WTC11 (cell line): ENCODE measurements around the gene DSTYK. TPM values are rescaled to one million over a fixed set of nuclear protein-coding genes. Genes with fewer than 3 reads are reported as not detected.
A peak's percentile ranks its signal among the peaks of the same experiment; 100 is the strongest.

ENCODE experiments used
- ATAC-seq: fragments of 200-7000 bp; cut with Tn5 transposase; 2 replicates; pipeline ENCODE4 v1.10.0; 2021; ENCODE audit warnings: mild to moderate bottlenecking, moderate library complexity
- CTCF ChIA-PET: fragments of 300-600 bp; sonication (Branson Sonifier 250); formaldehyde crosslinking; loops from one replicate; lab custom pipeline; 2021; ENCODE audit warnings: antibody characterized with exemption; lab: Charles Lee
- POLR2A ChIA-PET: fragments of 350-600 bp; sonication (Branson Sonifier 250); formaldehyde crosslinking; loops from one replicate; lab custom pipeline; 2021; ENCODE audit warnings: antibody characterized with exemption; lab: Charles Lee
- DNase-seq: peaks from one replicate; pipeline ENCODE4 v3.0.0; 2021; ENCODE audit warnings: low spot score
- H3K27ac Mint-ChIP-seq: 2 replicates; pipeline ENCODE4 v1.8.0; 2021; ENCODE audit warnings: mixed read lengths
- H3K27me3 Mint-ChIP-seq: 2 replicates; pipeline ENCODE4 v1.8.0; 2021; ENCODE audit warnings: low read depth, mild to moderate bottlenecking, moderate library complexity, mixed read lengths
- H3K36me3 Mint-ChIP-seq: 2 replicates; pipeline ENCODE4 v1.8.0; 2021; ENCODE audit warnings: mixed read lengths
- H3K4me1 Mint-ChIP-seq: 2 replicates; pipeline ENCODE4 v1.8.0; 2022; ENCODE audit warnings: mixed read lengths
- H3K4me3 Mint-ChIP-seq: 2 replicates; pipeline ENCODE4 v1.8.0; 2021; ENCODE audit warnings: mild to moderate bottlenecking, moderate library complexity, mixed read lengths
- H3K9me3 Mint-ChIP-seq: 2 replicates; pipeline ENCODE4 v1.8.0; 2021; ENCODE audit warnings: mixed read lengths
- ETV6 ChIP-seq: sonication (generic); formaldehyde crosslinking; IDR thresholded peaks from 2 replicates; pipeline ENCODE4 v1.8.1; 2022; ENCODE audit warnings: mild to moderate bottlenecking, missing genetic modification reagents
- FOXJ3 ChIP-seq: sonication (generic); formaldehyde crosslinking; IDR thresholded peaks from 2 replicates; pipeline ENCODE4 v1.9.0; 2021; ENCODE audit warnings: missing genetic modification reagents, mild to moderate bottlenecking, borderline replicate concordance
- HMGA2 ChIP-seq: fragments of 250-450 bp; sonication (Bioruptor Pico); IDR thresholded peaks from 2 replicates; pipeline ENCODE4 v1.4.0; 2021; ENCODE audit warnings: mild to moderate bottlenecking, moderate library complexity
- JAZF1 ChIP-seq: fragments of 250-450 bp; sonication (Bioruptor Pico); IDR thresholded peaks from 2 replicates; pipeline ENCODE4 v1.9.0; 2021; ENCODE audit warnings: moderate library complexity, mild to moderate bottlenecking, inconsistent platforms
- JUN ChIP-seq: sonication (generic); formaldehyde crosslinking; IDR thresholded peaks from 2 replicates; pipeline ENCODE4 v1.8.0; 2023; ENCODE audit warnings: mild to moderate bottlenecking, missing genetic modification reagents
- KAT7 ChIP-seq: sonication (generic); formaldehyde crosslinking; IDR thresholded peaks from 2 replicates; pipeline ENCODE4 v1.8.1; 2023; ENCODE audit warnings: missing genetic modification reagents, mild to moderate bottlenecking, borderline replicate concordance
- MXD4 ChIP-seq: fragments of 250-450 bp; sonication (Bioruptor Pico); IDR thresholded peaks from 2 replicates; pipeline ENCODE4 v1.8.0; 2021; ENCODE audit warnings: mild to moderate bottlenecking, moderate library complexity, borderline replicate concordance
- NR3C1 ChIP-seq: sonication (generic); formaldehyde crosslinking; conservative IDR thresholded peaks from 2 replicates; pipeline ENCODE4 v1.8.1; 2023; ENCODE audit warnings: low read depth, mild to moderate bottlenecking, missing genetic modification reagents
- SOX15 ChIP-seq: fragments of 250-450 bp; sonication (Bioruptor Pico); IDR thresholded peaks from 2 replicates; pipeline ENCODE4 v1.9.0; 2021; ENCODE audit warnings: mild to moderate bottlenecking
- ZNF138 ChIP-seq: sonication (generic); formaldehyde crosslinking; conservative IDR thresholded peaks from 2 replicates; pipeline ENCODE4 v1.8.1; 2022; ENCODE audit warnings: mild to moderate bottlenecking, moderate library complexity, missing genetic modification reagents
- total RNA-seq: library from RNA; stranded (reverse); gene quantifications from 3 replicates; pipeline ENCODE4 v1.2.3, GENCODE V29; 2021
- TF ChIP-seq, protein P1 (sequence below): fragments of 250-450 bp; sonication (Bioruptor Pico); IDR thresholded peaks from 2 replicates; pipeline ENCODE4 v1.9.0; 2021; ENCODE audit warnings: moderate library complexity, mild to moderate bottlenecking, inconsistent platforms, borderline replicate concordance
- TF ChIP-seq, protein P2 (sequence below): sonication (generic); formaldehyde crosslinking; conservative IDR thresholded peaks from 2 replicates; pipeline ENCODE4 v1.8.1; 2023; ENCODE audit warnings: mild to moderate bottlenecking, low read depth, missing genetic modification reagents, moderate library complexity
- TF ChIP-seq, protein P3 (sequence below): sonication (generic); formaldehyde crosslinking; IDR thresholded peaks from 2 replicates; pipeline ENCODE4 v1.8.1; 2023; ENCODE audit warnings: mild to moderate bottlenecking, missing genetic modification reagents, moderate library complexity
- TF ChIP-seq, protein P4 (sequence below): sonication (generic); formaldehyde crosslinking; IDR thresholded peaks from 2 replicates; pipeline ENCODE4 v1.8.1; 2022; ENCODE audit warnings: mild to moderate bottlenecking, moderate library complexity, missing genetic modification reagents
- TF ChIP-seq, protein P5 (sequence below): sonication (generic); formaldehyde crosslinking; IDR thresholded peaks from 2 replicates; pipeline ENCODE4 v1.8.0; 2023; ENCODE audit warnings: missing genetic modification reagents, mild to moderate bottlenecking, borderline replicate concordance
- TF ChIP-seq, protein P6 (sequence below): sonication (generic); formaldehyde crosslinking; IDR thresholded peaks from 2 replicates; pipeline ENCODE4 v1.8.1; 2023; ENCODE audit warnings: mild to moderate bottlenecking, missing genetic modification reagents, borderline replicate concordance

Gene DSTYK
- total RNA-seq, 1 experiment from 2014 or later, result 11.6 TPM

DNA sequence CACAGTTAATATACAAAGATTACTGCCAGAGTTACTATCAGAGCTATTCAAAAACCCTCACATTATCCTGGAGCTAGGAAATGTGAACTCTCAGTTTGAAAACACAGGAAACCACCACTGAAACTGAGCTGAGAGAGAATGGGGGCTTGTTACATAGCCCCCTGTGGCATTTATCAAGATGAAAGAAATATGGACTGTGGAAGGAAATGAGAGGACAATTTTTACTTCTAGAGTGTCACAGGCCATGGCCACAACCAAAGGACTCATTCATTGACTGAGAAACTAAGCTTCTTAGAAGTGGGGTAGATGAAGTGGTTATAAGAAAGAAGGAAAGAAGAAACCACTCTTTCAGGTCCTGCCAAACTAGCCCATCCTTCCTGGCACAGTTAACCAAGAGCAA, 25.3 kb downstream of the DSTYK start:
- TF ChIP-seq NR3C1 (CRISPR knock-in tag), result no peak
- TF ChIP-seq ETV6 (CRISPR knock-in tag), result no peak
- TF ChIP-seq, protein P1, sequence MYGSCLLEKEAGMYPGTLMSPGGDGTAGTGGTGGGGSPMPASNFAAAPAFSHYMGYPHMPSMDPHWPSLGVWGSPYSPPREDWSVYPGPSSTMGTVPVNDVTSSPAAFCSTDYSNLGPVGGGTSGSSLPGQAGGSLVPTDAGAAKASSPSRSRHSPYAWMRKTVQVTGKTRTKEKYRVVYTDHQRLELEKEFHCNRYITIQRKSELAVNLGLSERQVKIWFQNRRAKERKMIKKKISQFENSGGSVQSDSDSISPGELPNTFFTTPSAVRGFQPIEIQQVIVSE (CRISPR knock-in tag), result no peak
- no peak for TF ChIP-seq ZNF138 (CRISPR knock-in tag)
- TF ChIP-seq, protein P2, sequence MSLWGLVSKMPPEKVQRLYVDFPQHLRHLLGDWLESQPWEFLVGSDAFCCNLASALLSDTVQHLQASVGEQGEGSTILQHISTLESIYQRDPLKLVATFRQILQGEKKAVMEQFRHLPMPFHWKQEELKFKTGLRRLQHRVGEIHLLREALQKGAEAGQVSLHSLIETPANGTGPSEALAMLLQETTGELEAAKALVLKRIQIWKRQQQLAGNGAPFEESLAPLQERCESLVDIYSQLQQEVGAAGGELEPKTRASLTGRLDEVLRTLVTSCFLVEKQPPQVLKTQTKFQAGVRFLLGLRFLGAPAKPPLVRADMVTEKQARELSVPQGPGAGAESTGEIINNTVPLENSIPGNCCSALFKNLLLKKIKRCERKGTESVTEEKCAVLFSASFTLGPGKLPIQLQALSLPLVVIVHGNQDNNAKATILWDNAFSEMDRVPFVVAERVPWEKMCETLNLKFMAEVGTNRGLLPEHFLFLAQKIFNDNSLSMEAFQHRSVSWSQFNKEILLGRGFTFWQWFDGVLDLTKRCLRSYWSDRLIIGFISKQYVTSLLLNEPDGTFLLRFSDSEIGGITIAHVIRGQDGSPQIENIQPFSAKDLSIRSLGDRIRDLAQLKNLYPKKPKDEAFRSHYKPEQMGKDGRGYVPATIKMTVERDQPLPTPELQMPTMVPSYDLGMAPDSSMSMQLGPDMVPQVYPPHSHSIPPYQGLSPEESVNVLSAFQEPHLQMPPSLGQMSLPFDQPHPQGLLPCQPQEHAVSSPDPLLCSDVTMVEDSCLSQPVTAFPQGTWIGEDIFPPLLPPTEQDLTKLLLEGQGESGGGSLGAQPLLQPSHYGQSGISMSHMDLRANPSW, result no peak
- ATAC-seq (no peak), DNase-seq (no peak)
- no peaks in the 10 kb centered on the region for H3K9me3 Mint-ChIP-seq
- no peak overlapping the region for H3K27ac Mint-ChIP-seq
- no peak overlapping the region for H3K4me3 Mint-ChIP-seq
- H3K36me3 Mint-ChIP-seq, result peaks cover 9% of the 10 kb centered on the region; the same call in 1 of the 2 replicates
- H3K4me1 Mint-ChIP-seq, result peaks cover 47% of the 10 kb centered on the region
- CTCF ChIA-PET, result no interaction called here
- H3K27me3 Mint-ChIP-seq, result no peaks in the 10 kb centered on the region
- POLR2A ChIA-PET, result interaction anchor here (0.6 kb wide), 1 partner anchor 186 kb away, joined by 3 read pairs; no protein-coding TSS in a partner anchor

DNA sequence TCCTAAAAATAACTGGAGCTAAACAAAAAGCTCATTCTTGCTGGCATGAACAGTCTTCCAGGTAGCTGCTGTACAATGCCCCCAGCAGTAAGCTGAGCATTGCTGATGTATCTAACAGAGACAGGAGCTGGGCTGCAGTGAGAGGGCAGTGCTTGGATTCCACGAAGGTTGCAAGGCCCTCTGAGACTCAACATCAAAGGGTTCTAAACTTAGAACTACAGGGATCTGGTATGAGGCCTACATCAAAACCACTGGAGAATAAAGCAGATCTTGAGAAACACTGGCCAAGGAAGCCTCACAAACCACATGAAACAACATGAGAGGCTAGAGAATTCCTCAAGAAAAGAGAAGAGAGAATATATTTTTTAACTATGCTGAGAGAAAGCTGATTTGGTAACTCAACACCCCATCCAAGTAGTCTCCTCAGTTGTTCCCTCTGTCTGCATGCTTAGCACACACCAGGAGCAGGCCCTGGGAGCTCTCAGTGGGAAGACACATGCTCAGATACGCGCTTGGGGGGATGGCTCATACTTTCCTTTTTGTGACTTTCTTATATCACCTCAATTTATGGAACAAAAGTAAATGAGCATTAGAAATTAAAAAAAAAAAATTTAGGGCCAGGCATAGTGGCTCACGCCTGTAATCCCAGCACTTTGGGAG, 27.7 kb downstream of the DSTYK start:
- ATAC-seq (no peak), DNase-seq (no peak)
- Mint-ChIP-seq H3K36me3 (peaks cover 9% of the 10 kb centered on the region; the same call in 1 of the 2 replicates), H3K4me3 (no peak overlapping the region), H3K9me3 (no peaks in the 10 kb centered on the region), H3K4me1 (peaks cover 24% of the 10 kb centered on the region), H3K27ac (peak overlapping the region; percentile 84), H3K27me3 (no peaks in the 10 kb centered on the region)
- TF ChIP-seq, protein P3, sequence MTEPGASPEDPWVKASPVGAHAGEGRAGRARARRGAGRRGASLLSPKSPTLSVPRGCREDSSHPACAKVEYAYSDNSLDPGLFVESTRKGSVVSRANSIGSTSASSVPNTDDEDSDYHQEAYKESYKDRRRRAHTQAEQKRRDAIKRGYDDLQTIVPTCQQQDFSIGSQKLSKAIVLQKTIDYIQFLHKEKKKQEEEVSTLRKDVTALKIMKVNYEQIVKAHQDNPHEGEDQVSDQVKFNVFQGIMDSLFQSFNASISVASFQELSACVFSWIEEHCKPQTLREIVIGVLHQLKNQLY (CRISPR knock-in tag), result no peak
- TF ChIP-seq JAZF1 (no peak), MXD4 (CRISPR knock-in tag) (no peak), ZNF138 (CRISPR knock-in tag) (no peak), SOX15 (no peak)
- CTCF ChIA-PET, result interaction anchor here (1.0 to 1.1 kb wide), 2 partner anchors 8 to 43 kb away, joined by 3 to 4 read pairs; no protein-coding TSS in a partner anchor
- POLR2A ChIA-PET, result no interaction called here

DNA sequence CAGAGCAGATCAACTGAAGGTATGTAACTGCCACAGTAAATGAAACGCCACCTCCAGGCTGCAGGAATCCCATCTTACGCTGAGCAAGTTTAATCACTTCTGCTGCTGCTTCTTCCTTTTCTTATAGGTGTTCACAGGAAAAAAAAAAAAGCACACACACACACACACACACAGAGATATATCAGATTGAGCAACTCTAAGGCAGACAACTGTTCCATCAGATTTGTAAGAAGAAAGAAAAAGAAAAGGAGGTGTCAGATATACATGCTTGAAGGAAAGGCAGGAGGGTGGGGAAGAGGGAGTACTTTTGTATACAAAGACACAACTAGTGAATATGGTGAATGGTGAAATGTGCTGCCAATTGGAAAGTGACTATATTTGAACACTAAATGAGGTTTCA, 28.6 kb downstream of the DSTYK start:
- Mint-ChIP-seq H3K4me1 (peaks cover 16% of the 10 kb centered on the region), H3K4me3 (no peak overlapping the region), H3K27ac (peak overlapping the region; percentile 36; the same call in 1 of the 2 replicates), H3K36me3 (peaks cover 9% of the 10 kb centered on the region; the same call in 1 of the 2 replicates), H3K9me3 (no peaks in the 10 kb centered on the region), H3K27me3 (no peaks in the 10 kb centered on the region)
- ChIA-PET CTCF (interaction anchor here (1.0 to 1.1 kb wide), 2 partner anchors 9 to 42 kb away, joined by 3 to 4 read pairs; no protein-coding TSS in a partner anchor), POLR2A (no interaction called here)
- ATAC-seq (no peak), DNase-seq (no peak)
- TF ChIP-seq KAT7 (CRISPR knock-in tag) (no peak), FOXJ3 (CRISPR knock-in tag) (no peak), JUN (no peak), HMGA2 (no peak)
- TF ChIP-seq, protein P4, sequence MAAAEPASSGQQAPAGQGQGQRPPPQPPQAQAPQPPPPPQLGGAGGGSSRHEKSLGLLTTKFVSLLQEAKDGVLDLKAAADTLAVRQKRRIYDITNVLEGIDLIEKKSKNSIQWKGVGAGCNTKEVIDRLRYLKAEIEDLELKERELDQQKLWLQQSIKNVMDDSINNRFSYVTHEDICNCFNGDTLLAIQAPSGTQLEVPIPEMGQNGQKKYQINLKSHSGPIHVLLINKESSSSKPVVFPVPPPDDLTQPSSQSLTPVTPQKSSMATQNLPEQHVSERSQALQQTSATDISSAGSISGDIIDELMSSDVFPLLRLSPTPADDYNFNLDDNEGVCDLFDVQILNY, result no peak
- TF ChIP-seq, protein P5, sequence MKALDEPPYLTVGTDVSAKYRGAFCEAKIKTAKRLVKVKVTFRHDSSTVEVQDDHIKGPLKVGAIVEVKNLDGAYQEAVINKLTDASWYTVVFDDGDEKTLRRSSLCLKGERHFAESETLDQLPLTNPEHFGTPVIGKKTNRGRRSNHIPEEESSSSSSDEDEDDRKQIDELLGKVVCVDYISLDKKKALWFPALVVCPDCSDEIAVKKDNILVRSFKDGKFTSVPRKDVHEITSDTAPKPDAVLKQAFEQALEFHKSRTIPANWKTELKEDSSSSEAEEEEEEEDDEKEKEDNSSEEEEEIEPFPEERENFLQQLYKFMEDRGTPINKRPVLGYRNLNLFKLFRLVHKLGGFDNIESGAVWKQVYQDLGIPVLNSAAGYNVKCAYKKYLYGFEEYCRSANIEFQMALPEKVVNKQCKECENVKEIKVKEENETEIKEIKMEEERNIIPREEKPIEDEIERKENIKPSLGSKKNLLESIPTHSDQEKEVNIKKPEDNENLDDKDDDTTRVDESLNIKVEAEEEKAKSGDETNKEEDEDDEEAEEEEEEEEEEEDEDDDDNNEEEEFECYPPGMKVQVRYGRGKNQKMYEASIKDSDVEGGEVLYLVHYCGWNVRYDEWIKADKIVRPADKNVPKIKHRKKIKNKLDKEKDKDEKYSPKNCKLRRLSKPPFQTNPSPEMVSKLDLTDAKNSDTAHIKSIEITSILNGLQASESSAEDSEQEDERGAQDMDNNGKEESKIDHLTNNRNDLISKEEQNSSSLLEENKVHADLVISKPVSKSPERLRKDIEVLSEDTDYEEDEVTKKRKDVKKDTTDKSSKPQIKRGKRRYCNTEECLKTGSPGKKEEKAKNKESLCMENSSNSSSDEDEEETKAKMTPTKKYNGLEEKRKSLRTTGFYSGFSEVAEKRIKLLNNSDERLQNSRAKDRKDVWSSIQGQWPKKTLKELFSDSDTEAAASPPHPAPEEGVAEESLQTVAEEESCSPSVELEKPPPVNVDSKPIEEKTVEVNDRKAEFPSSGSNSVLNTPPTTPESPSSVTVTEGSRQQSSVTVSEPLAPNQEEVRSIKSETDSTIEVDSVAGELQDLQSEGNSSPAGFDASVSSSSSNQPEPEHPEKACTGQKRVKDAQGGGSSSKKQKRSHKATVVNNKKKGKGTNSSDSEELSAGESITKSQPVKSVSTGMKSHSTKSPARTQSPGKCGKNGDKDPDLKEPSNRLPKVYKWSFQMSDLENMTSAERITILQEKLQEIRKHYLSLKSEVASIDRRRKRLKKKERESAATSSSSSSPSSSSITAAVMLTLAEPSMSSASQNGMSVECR (CRISPR knock-in tag), result no peak
- TF ChIP-seq, protein P6, sequence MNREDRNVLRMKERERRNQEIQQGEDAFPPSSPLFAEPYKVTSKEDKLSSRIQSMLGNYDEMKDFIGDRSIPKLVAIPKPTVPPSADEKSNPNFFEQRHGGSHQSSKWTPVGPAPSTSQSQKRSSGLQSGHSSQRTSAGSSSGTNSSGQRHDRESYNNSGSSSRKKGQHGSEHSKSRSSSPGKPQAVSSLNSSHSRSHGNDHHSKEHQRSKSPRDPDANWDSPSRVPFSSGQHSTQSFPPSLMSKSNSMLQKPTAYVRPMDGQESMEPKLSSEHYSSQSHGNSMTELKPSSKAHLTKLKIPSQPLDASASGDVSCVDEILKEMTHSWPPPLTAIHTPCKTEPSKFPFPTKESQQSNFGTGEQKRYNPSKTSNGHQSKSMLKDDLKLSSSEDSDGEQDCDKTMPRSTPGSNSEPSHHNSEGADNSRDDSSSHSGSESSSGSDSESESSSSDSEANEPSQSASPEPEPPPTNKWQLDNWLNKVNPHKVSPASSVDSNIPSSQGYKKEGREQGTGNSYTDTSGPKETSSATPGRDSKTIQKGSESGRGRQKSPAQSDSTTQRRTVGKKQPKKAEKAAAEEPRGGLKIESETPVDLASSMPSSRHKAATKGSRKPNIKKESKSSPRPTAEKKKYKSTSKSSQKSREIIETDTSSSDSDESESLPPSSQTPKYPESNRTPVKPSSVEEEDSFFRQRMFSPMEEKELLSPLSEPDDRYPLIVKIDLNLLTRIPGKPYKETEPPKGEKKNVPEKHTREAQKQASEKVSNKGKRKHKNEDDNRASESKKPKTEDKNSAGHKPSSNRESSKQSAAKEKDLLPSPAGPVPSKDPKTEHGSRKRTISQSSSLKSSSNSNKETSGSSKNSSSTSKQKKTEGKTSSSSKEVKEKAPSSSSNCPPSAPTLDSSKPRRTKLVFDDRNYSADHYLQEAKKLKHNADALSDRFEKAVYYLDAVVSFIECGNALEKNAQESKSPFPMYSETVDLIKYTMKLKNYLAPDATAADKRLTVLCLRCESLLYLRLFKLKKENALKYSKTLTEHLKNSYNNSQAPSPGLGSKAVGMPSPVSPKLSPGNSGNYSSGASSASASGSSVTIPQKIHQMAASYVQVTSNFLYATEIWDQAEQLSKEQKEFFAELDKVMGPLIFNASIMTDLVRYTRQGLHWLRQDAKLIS (CRISPR knock-in tag), result no peak
- TF ChIP-seq, protein P1 (CRISPR knock-in tag), result no peak
